ENCODE data around the gene PET117. TPM values are rescaled to one million over a fixed set of nuclear protein-coding genes. Genes with fewer than 3 reads are reported as not detected.

The PET117 gene
- 16.9 TPM for total RNA-seq

GRCh38 chr20:18137412-18138265 lies at the start of gene PET117, which contains the start of gene KAT14:
TSS of gene PET117 (plus strand) at chr20:18137863. CDS start at chr20:18137956, 93 bp downstream.
TSS of gene KAT14 (plus strand) at chr20:18137863. CDS start at chr20:18142661, 4,798 bp downstream.

Small RNA genes within 50 kb of the gene (small RNA-seq; reads per million reads assigned to genes)
- gene RF00019 (ENCODE audit: low replicate concordance) (not detected), gene RNU7-137P (ENCODE audit: low replicate concordance) (not detected)

Other genes with a start within 250 kb of the PET117 start
- 104 TPM for gene SNX5, start 169.1 kb upstream of the PET117 start, total RNA-seq
- 9.1 TPM for gene MGME1, start 168.8 kb upstream of the PET117 start, total RNA-seq
- gene OVOL2, start 79.9 kb upstream of the PET117 start, total RNA-seq = 0.94 TPM
- gene KAT14, start within 50 bp of the PET117 start, total RNA-seq = 32.2 TPM
- 30.7 TPM for gene ZNF133, start 150.7 kb downstream of the PET117 start, total RNA-seq

Data from parietal lobe (tissue), 2 donors.